ENCODE results near the gene PTRHD1. TPM values are rescaled to one million over a fixed set of nuclear protein-coding genes. Genes with fewer than 3 reads are reported as not detected.
A peak's percentile ranks its signal among the peaks of the same experiment; 100 is the strongest.

PTRHD1 gene
- total and polyA plus RNA-seq, 9 donors, result 14.9 to 68.1 (median 21.1) TPM

GRCh38 chr2:24819442-24820174 is 26.4 kb upstream of the PTRHD1 start:
- Histone ChIP-seq H3K9me3 (no peaks in the 10 kb centered on the region), H3K27ac (peak overlapping the region in 1 of 2 donors; percentile 31), H3K4me1 (ENCODE audit: insufficient read depth) (peaks cover 2% of the 10 kb centered on the region), H3K4me3 (no peak overlapping the region), H3K36me3 (peaks cover 3% of the 10 kb centered on the region), H3K27me3 (no peaks in the 10 kb centered on the region)
- TF ChIP-seq EP300 (IDR thresholded peaks at IDR 0.05) (no peak), POLR2A (IDR thresholded peaks at IDR 0.05) (no peak)
- TF ChIP-seq, protein P1, sequence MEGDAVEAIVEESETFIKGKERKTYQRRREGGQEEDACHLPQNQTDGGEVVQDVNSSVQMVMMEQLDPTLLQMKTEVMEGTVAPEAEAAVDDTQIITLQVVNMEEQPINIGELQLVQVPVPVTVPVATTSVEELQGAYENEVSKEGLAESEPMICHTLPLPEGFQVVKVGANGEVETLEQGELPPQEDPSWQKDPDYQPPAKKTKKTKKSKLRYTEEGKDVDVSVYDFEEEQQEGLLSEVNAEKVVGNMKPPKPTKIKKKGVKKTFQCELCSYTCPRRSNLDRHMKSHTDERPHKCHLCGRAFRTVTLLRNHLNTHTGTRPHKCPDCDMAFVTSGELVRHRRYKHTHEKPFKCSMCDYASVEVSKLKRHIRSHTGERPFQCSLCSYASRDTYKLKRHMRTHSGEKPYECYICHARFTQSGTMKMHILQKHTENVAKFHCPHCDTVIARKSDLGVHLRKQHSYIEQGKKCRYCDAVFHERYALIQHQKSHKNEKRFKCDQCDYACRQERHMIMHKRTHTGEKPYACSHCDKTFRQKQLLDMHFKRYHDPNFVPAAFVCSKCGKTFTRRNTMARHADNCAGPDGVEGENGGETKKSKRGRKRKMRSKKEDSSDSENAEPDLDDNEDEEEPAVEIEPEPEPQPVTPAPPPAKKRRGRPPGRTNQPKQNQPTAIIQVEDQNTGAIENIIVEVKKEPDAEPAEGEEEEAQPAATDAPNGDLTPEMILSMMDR (IDR thresholded peaks at IDR 0.05), result no peak
- WGBS, 3 donors, result 82 to 86% (median 85%) methylated on average over 21 of the region's 21 CpGs
- no peak for DNase-seq
- intact Hi-C loops (cut with DNase I), result loop anchor here in 1 of 4 donors (10.0 kb wide), 2 partner anchors 315 to 375 kb away; no protein-coding TSS in a partner anchor

- 25 to 43% (median 26%) methylated on average over 9 of the region's 9 CpGs for WGBS, 3 donors
- intact Hi-C loops (cut with DNase I), result no loop called here
- H3K27me3 ChIP-seq, result no peaks in the 10 kb centered on the region
- H3K9me3 ChIP-seq, result no peaks in the 10 kb centered on the region
- peaks cover 2% of the 10 kb centered on the region for H3K4me1 ChIP-seq (ENCODE audit: insufficient read depth)
- no peak for TF ChIP-seq POLR2A (IDR thresholded peaks at IDR 0.05)
- no peak for TF ChIP-seq EP300 (IDR thresholded peaks at IDR 0.05)
- TF ChIP-seq, protein P1 (IDR thresholded peaks at IDR 0.05), result no peak
- peak overlapping the region in 1 of 2 donors; percentile 31 for H3K27ac ChIP-seq
- peaks cover 3% of the 10 kb centered on the region for H3K36me3 ChIP-seq
- no peak overlapping the region for H3K4me3 ChIP-seq
- peak in 1 of 5 donors; percentile 54 for DNase-seq
Measured at GRCh38 chr2:24818721-24819167, 25.6 kb upstream of the PTRHD1 start.

GRCh38 chr2:24816884-24817283 is 23.7 kb upstream of the PTRHD1 start:
- Histone ChIP-seq H3K27ac (no peak overlapping the region), H3K4me1 (ENCODE audit: insufficient read depth) (peaks cover 2% of the 10 kb centered on the region), H3K36me3 (peaks cover 3% of the 10 kb centered on the region), H3K9me3 (no peaks in the 10 kb centered on the region), H3K27me3 (no peaks in the 10 kb centered on the region), H3K4me3 (no peak overlapping the region)
- DNase-seq, result no peak
- intact Hi-C loops (cut with DNase I), result no loop called here
- TF ChIP-seq POLR2A (IDR thresholded peaks at IDR 0.05), result no peak
- TF ChIP-seq, protein P1 (IDR thresholded peaks at IDR 0.05), result no peak
- TF ChIP-seq EP300 (IDR thresholded peaks at IDR 0.05), result no peak
- WGBS, 3 donors, result 65 to 77% (median 69%) methylated on average over 4 of the region's 4 CpGs

DNA sequence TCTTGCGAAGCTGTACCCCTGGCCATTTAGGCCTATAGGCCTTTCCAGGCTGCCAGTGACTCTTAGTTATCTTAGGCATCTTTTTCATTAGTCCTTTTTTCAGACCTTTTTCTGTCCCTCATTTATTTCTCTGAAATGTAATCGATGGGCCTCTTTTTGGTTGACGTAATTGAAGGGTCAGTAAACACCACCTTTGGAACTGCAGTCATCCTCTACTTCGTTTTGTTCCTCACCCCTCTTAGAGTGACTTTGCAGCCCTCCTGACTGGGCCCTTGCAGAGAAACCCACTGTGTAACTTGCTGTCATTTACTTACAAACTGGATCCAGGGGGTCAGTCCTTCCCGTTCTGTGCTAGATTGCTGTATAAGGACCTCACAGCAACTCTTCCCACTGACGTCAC is 23.2 kb upstream of the PTRHD1 start:
- TF ChIP-seq POLR2A (IDR thresholded peaks at IDR 0.05) (no peak), EP300 (IDR thresholded peaks at IDR 0.05) (no peak)
- TF ChIP-seq, protein P1 (IDR thresholded peaks at IDR 0.05), result no peak
- Histone ChIP-seq H3K27ac (no peak overlapping the region), H3K4me1 (ENCODE audit: insufficient read depth) (peaks cover 2% of the 10 kb centered on the region), H3K27me3 (no peaks in the 10 kb centered on the region), H3K36me3 (peaks cover 3% of the 10 kb centered on the region), H3K9me3 (no peaks in the 10 kb centered on the region), H3K4me3 (no peak overlapping the region)
- WGBS, 3 donors, result 90 to 94% (median 93%) methylated on average over 6 of the region's 6 CpGs
- DNase-seq, result no peak
- intact Hi-C loops (cut with DNase I), result no loop called here

Measured in ovary (tissue), 9 donors.